Mesothelial cell of epicardium (in vitro differentiated cells): ENCODE measurements around the gene TPRG1L. TPM values are rescaled to one million over a fixed set of nuclear protein-coding genes. Genes with fewer than 3 reads are reported as not detected.

Source experiments
- DNase-seq, 2 experiments: peaks; one replicate each; pipeline ENCODE4 v3.0.0; 2021; ENCODE audit warnings: low spot score in 2 of 2; ENCODE audit not compliant: unreplicated experiment in 2 of 2
- H3K27ac Mint-ChIP-seq: 2 replicates; pipeline ENCODE4 v1.8.0; 2021; ENCODE audit warnings: mixed read lengths
- H3K27me3 Mint-ChIP-seq: 2 replicates; pipeline ENCODE4 v1.8.0; 2021; ENCODE audit warnings: low read depth, mixed read lengths
- H3K36me3 Mint-ChIP-seq: 2 replicates; pipeline ENCODE4 v1.8.0; 2021; ENCODE audit warnings: mixed read lengths
- H3K4me1 Mint-ChIP-seq: 2 replicates; pipeline ENCODE4 v1.8.0; 2021; ENCODE audit warnings: mixed read lengths
- H3K4me3 Mint-ChIP-seq: 2 replicates; pipeline ENCODE4 v1.8.0; 2021; ENCODE audit warnings: mild to moderate bottlenecking, moderate library complexity, mixed read lengths
- H3K9me3 Mint-ChIP-seq: 2 replicates; pipeline ENCODE4 v1.8.0; 2021; ENCODE audit warnings: mixed read lengths
- total RNA-seq: library from RNA; stranded (reverse); gene quantifications from 3 replicates; pipeline ENCODE4 v1.2.1, GENCODE V29; 2021
- TF ChIP-seq, protein P1 (sequence below): fragments of 200-600 bp; sonication (generic); IDR thresholded peaks from one replicate; pipeline ENCODE4 v1.5.0; 2021; ENCODE audit warnings: antibody characterized with exemption; ENCODE audit not compliant: unreplicated experiment

TPRG1L gene
- total RNA-seq, 1 donor from 2014 or later = 15.7 TPM

DNA sequence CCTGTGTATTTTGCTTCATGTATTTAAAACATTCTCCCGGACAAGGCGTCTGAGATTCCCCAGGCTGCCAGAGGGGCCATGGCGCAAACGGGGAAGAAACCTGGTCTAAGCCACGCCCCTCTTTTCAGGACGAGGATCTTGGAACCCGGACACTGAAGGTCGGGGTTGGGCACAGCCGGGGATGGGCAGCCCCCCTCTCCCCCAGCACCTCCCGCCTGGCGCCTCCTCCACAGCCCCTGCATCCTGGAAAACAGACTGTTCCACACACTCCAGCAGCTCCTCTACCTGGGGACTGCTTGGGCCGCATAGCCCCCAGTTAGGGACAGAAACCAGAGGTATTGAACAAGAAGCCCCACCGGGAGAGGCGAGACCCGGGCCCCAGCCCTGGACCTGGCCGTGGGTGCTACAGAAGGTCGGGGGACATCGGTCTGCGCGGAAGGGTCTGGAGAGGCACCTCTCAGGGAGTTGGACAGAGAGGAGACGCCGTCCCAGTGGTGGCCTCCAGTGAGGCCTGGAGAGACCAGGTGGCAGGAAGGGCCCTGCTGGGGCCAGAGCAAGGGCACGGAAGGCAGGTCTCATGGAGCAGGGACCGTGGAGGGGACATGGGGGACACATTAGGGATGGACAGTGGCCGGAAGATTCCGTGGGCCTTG, 32.9 kb downstream of the TPRG1L start:
- no peaks in the 10 kb centered on the region for H3K4me1 Mint-ChIP-seq
- no peaks in the 10 kb centered on the region for H3K36me3 Mint-ChIP-seq
- no peaks in the 10 kb centered on the region for H3K9me3 Mint-ChIP-seq
- TF ChIP-seq, protein P1, sequence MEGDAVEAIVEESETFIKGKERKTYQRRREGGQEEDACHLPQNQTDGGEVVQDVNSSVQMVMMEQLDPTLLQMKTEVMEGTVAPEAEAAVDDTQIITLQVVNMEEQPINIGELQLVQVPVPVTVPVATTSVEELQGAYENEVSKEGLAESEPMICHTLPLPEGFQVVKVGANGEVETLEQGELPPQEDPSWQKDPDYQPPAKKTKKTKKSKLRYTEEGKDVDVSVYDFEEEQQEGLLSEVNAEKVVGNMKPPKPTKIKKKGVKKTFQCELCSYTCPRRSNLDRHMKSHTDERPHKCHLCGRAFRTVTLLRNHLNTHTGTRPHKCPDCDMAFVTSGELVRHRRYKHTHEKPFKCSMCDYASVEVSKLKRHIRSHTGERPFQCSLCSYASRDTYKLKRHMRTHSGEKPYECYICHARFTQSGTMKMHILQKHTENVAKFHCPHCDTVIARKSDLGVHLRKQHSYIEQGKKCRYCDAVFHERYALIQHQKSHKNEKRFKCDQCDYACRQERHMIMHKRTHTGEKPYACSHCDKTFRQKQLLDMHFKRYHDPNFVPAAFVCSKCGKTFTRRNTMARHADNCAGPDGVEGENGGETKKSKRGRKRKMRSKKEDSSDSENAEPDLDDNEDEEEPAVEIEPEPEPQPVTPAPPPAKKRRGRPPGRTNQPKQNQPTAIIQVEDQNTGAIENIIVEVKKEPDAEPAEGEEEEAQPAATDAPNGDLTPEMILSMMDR = no peak
- H3K27me3 Mint-ChIP-seq = peaks cover 86% of the 10 kb centered on the region
- H3K27ac Mint-ChIP-seq = no peak overlapping the region
- H3K4me3 Mint-ChIP-seq = no peak overlapping the region
- DNase-seq = no peak

DNA sequence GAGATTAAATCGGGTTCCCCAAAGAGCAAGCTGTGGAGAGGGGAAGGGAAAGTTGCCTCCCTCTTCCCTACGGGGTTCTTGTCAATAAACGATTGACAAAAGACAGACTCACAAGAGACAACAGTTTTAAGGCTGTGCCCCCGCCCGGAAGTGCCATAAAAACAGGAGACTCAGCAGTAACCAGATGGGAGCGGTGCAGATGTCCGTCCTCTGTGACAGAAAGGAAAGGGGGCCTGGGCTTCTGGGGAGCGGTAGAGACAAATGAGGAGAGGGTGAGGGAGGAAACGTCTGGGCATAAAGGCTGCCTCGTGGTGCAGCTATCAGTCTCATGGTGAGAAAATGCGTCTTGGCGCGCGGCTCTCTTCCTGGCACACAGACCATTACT, 33.4 kb downstream of the TPRG1L start:
- TF ChIP-seq, protein P1 = no peak
- DNase-seq = no peak
- H3K9me3 Mint-ChIP-seq = no peaks in the 10 kb centered on the region
- H3K4me1 Mint-ChIP-seq = no peaks in the 10 kb centered on the region
- H3K27me3 Mint-ChIP-seq = peaks cover 86% of the 10 kb centered on the region
- no peak overlapping the region for H3K27ac Mint-ChIP-seq
- no peaks in the 10 kb centered on the region for H3K36me3 Mint-ChIP-seq
- H3K4me3 Mint-ChIP-seq = no peak overlapping the region

DNA sequence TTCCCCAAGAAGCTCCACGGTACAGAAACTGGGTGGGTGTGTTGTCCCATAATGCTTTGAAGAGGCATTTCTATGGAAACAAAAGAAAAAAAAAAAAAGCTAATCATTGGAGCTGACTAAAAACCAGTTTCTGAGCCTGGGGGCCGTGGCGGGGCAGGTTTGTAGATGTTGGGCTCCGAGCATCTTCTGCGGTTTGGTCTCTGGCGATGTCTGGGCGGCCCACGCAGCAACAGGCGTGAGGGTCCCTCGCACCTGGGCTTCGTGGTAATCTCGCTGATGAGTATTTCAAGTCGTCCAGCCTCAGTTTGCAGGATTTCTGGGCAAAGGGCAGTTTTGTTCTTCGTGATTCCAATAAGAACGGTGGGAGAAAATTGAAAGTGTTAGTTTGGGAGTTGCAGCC, 34.3 kb downstream of the TPRG1L start:
- H3K4me1 Mint-ChIP-seq = no peaks in the 10 kb centered on the region
- H3K27ac Mint-ChIP-seq = no peak overlapping the region
- no peaks in the 10 kb centered on the region for H3K36me3 Mint-ChIP-seq
- TF ChIP-seq, protein P1 = no peak
- peaks cover 80% of the 10 kb centered on the region for H3K27me3 Mint-ChIP-seq
- H3K4me3 Mint-ChIP-seq = no peak overlapping the region
- no peaks in the 10 kb centered on the region for H3K9me3 Mint-ChIP-seq
- DNase-seq = no peak

DNA sequence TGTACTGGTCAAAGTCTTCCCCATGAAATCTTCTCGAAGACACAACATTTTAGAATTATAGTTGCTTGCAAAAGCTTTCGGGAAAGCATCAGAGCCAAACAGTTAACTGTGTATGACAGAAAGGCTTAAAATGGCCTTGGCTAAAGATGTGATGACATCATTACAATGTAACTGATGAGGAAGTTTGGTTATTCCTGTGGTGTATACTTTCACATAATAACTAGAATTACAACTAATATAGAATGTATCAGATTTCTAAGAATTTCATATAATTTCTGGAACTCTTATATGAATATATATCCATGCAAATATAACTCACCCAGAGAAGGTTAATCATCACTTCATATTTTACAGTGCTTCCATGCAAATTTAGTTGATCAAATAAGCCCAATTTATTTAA, 35.9 kb downstream of the TPRG1L start:
- no peaks in the 10 kb centered on the region for H3K9me3 Mint-ChIP-seq
- peaks cover 6% of the 10 kb centered on the region for H3K4me1 Mint-ChIP-seq
- no peak for DNase-seq
- H3K27ac Mint-ChIP-seq = no peak overlapping the region
- no peaks in the 10 kb centered on the region for H3K36me3 Mint-ChIP-seq
- TF ChIP-seq, protein P1 = no peak
- H3K4me3 Mint-ChIP-seq = no peak overlapping the region
- peaks cover 73% of the 10 kb centered on the region for H3K27me3 Mint-ChIP-seq

DNA sequence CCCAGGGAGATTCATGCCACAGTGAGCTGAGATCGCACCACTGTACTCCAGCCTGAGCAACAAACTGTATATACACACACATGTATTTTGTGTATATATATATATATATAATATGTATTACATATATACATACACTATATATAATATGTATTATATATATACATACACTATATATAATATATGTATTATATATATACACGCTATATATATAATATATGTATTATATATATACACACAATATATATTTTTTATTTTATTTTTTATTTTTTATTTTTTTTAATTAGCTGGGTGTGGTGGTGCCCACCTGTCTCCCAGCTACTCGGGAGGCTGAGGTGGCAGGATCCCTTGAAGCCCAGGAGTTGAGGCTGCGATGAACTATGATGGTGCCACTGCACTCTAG, 36.8 kb downstream of the TPRG1L start:
- peaks cover 69% of the 10 kb centered on the region for H3K27me3 Mint-ChIP-seq
- H3K4me1 Mint-ChIP-seq = peaks cover 6% of the 10 kb centered on the region
- no peak overlapping the region for H3K27ac Mint-ChIP-seq
- no peaks in the 10 kb centered on the region for H3K9me3 Mint-ChIP-seq
- TF ChIP-seq, protein P1 = no peak
- no peaks in the 10 kb centered on the region for H3K36me3 Mint-ChIP-seq
- no peak for DNase-seq
- no peak overlapping the region for H3K4me3 Mint-ChIP-seq
